Measurements from ENCODE around the gene SH3BP4.
"Not testable (repeated sequence)": the region's sequence is repeated elsewhere in the genome, so short reads cannot be mapped to it uniquely, and the experiment has no call there.

The SH3BP4 gene

GRCh38 chr2:235011929-235012631 is 60.3 kb downstream of the SH3BP4 start:
- no peak for DNase-seq (ENCODE audit: low read depth)

GRCh38 chr2:235017441-235017840 is 65.6 kb downstream of the SH3BP4 start:
- DNase-seq (ENCODE audit: low read depth): no peak
- H3K4me3 ChIP-seq (ENCODE audit: low read depth, low read length): no peak overlapping the region
- TF ChIP-seq CTCF (IDR thresholded peaks at IDR 0.05; ENCODE audit: control insufficient read depth, extremely low read depth, insufficient read depth): no peak

More at GRCh38 chr2:235011929-235012631, 60.3 kb downstream of the SH3BP4 start:
- no peak for TF ChIP-seq CTCF (IDR thresholded peaks at IDR 0.05; ENCODE audit: control insufficient read depth, extremely low read depth, insufficient read depth)
- no peak overlapping the region for H3K4me3 ChIP-seq (ENCODE audit: low read depth, low read length)

DNA sequence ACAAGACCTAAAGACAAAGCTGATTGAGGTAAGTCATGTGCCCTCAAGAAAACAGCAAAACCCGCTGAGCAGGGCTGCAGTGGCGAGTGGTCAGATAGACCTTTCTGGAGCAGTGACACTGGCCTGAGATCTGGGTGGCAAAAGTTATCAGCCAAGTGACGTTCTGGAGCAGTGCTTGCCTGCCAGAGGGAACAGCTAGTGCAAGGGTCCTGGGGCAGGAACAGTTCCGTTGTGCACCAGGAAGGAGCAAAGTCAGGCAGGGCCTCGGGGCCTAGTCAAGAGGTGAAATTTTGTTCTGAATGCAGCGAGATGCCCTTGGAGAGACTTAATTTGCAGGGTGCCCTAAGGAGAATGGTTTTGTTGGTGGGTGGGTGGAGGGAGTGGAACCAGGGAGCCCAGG is 67.0 kb downstream of the SH3BP4 start:
- DNase-seq (ENCODE audit: low read depth): no peak
- no peak overlapping the region for H3K4me3 ChIP-seq (ENCODE audit: low read depth, low read length)
- TF ChIP-seq CTCF (IDR thresholded peaks at IDR 0.05; ENCODE audit: control insufficient read depth, extremely low read depth, insufficient read depth): no peak

GRCh38 chr2:235020141-235020540 is 68.3 kb downstream of the SH3BP4 start:
- not testable (repeated sequence) for DNase-seq (ENCODE audit: low read depth)

GRCh38 chr2:235021752-235022151 is 69.9 kb downstream of the SH3BP4 start:
- no peak for TF ChIP-seq CTCF (IDR thresholded peaks at IDR 0.05; ENCODE audit: control insufficient read depth, extremely low read depth, insufficient read depth)
- H3K4me3 ChIP-seq (ENCODE audit: low read depth, low read length): no peak overlapping the region
- no peak for DNase-seq (ENCODE audit: low read depth)

More at GRCh38 chr2:235020141-235020540, 68.3 kb downstream of the SH3BP4 start:
- not testable (repeated sequence) for H3K4me3 ChIP-seq (ENCODE audit: low read depth, low read length)

GRCh38 chr2:235024191-235024860 is 72.5 kb downstream of the SH3BP4 start:
- no peak for DNase-seq (ENCODE audit: low read depth)
- no peak for TF ChIP-seq CTCF (IDR thresholded peaks at IDR 0.05; ENCODE audit: control insufficient read depth, extremely low read depth, insufficient read depth)
- no peak overlapping the region for H3K4me3 ChIP-seq (ENCODE audit: low read depth, low read length)

GRCh38 chr2:235024931-235025773 is 73.3 kb downstream of the SH3BP4 start:
- DNase-seq (ENCODE audit: low read depth): no peak
- no peak overlapping the region for H3K4me3 ChIP-seq (ENCODE audit: low read depth, low read length)
- no peak for TF ChIP-seq CTCF (IDR thresholded peaks at IDR 0.05; ENCODE audit: control insufficient read depth, extremely low read depth, insufficient read depth)

Data from LNCaP clone FGC (cell line).